Measurements from ENCODE around the gene MRTFB.

The MRTFB gene

GRCh38 chr16:14125000-14125681, 54.0 kb downstream of the MRTFB start:
- DNase-seq (ENCODE audit: extremely low spot score, insufficient read length, low read depth), result no peak
- FAIRE-seq, result no peak

- no peak for FAIRE-seq
- no peak for DNase-seq (ENCODE audit: extremely low spot score, insufficient read length, low read depth)
Observed at GRCh38 chr16:14125708-14126107, 54.6 kb downstream of the MRTFB start.

- no peak for FAIRE-seq
- DNase-seq (ENCODE audit: extremely low spot score, insufficient read length, low read depth), result no peak
Observed at GRCh38 chr16:14128097-14128496, 57.0 kb downstream of the MRTFB start.

- DNase-seq (ENCODE audit: extremely low spot score, insufficient read length, low read depth) (no peak), FAIRE-seq (no peak)
Observed at GRCh38 chr16:14129502-14129901, 58.4 kb downstream of the MRTFB start.

- no peak for DNase-seq (ENCODE audit: extremely low spot score, insufficient read length, low read depth)
- no peak for FAIRE-seq
Observed at GRCh38 chr16:14131774-14132695, 60.9 kb downstream of the MRTFB start.

GRCh38 chr16:14132696-14133048, 61.6 kb downstream of the MRTFB start:
- FAIRE-seq, result peak; percentile 31

GRCh38 chr16:14133907-14134306, 62.8 kb downstream of the MRTFB start:
- no peak for DNase-seq (ENCODE audit: extremely low spot score, insufficient read length, low read depth)
- FAIRE-seq, result no peak

More at GRCh38 chr16:14132696-14133048, 61.6 kb downstream of the MRTFB start:
- DNase-seq (ENCODE audit: extremely low spot score, insufficient read length, low read depth), result peak; percentile 20

GRCh38 chr16:14135704-14136103, 64.6 kb downstream of the MRTFB start:
- DNase-seq (ENCODE audit: extremely low spot score, insufficient read length, low read depth), result no peak
- no peak for FAIRE-seq

- DNase-seq (ENCODE audit: extremely low spot score, insufficient read length, low read depth), result no peak
- FAIRE-seq, result no peak
Observed at GRCh38 chr16:14139872-14140271, 68.8 kb downstream of the MRTFB start.

- DNase-seq (ENCODE audit: extremely low spot score, insufficient read length, low read depth) (no peak), FAIRE-seq (no peak)
Observed at GRCh38 chr16:14140923-14141322, 69.8 kb downstream of the MRTFB start.

- no peak for FAIRE-seq
- no peak for DNase-seq (ENCODE audit: extremely low spot score, insufficient read length, low read depth)
Observed at GRCh38 chr16:14146445-14146844, 75.3 kb downstream of the MRTFB start.

- no peak for FAIRE-seq
- no peak for DNase-seq (ENCODE audit: extremely low spot score, insufficient read length, low read depth)
Observed at GRCh38 chr16:14148016-14148415, 76.9 kb downstream of the MRTFB start.

- FAIRE-seq (no peak), DNase-seq (ENCODE audit: extremely low spot score, insufficient read length, low read depth) (no peak)
Observed at GRCh38 chr16:14148569-14148968, 77.5 kb downstream of the MRTFB start.

- DNase-seq (ENCODE audit: extremely low spot score, insufficient read length, low read depth) (no peak), FAIRE-seq (peak; percentile 24)
Observed at GRCh38 chr16:14150796-14151195, 79.7 kb downstream of the MRTFB start.

GRCh38 chr16:14151256-14152030, 80.3 kb downstream of the MRTFB start:
- no peak for FAIRE-seq
- no peak for DNase-seq (ENCODE audit: extremely low spot score, insufficient read length, low read depth)

- DNase-seq (ENCODE audit: extremely low spot score, insufficient read length, low read depth), result no peak
Observed at GRCh38 chr16:14155572-14156190, 84.6 kb downstream of the MRTFB start.

GRCh38 chr16:14164916-14165662, 94.0 kb downstream of the MRTFB start:
- no peak for FAIRE-seq

More at GRCh38 chr16:14155572-14156190, 84.6 kb downstream of the MRTFB start:
- no peak for FAIRE-seq

GRCh38 chr16:14168146-14168545, 97.0 kb downstream of the MRTFB start:
- FAIRE-seq (no peak), DNase-seq (ENCODE audit: extremely low spot score, insufficient read length, low read depth) (no peak)

More at GRCh38 chr16:14164916-14165662, 94.0 kb downstream of the MRTFB start:
- no peak for DNase-seq (ENCODE audit: extremely low spot score, insufficient read length, low read depth)

- no peak for DNase-seq (ENCODE audit: extremely low spot score, insufficient read length, low read depth)
- FAIRE-seq, result no peak
Observed at GRCh38 chr16:14172200-14172809, 101.2 kb downstream of the MRTFB start.
